Esophagus muscularis mucosa (tissue), 4 donors: ENCODE data around the gene ZNF2. TPM values are rescaled to one million over a fixed set of nuclear protein-coding genes. Genes with fewer than 3 reads are reported as not detected.

ENCODE experiments used
- DNase-seq: peaks from one replicate; pipeline ENCODE4 v3.0.0-alpha.2; 2017; ENCODE audit errors: extremely low spot score
- H3K27ac ChIP-seq, 4 donors: fragments of 200-600 bp; sonication (generic); replicated peaks in 1 of 4; 1 replicate in 3 of 4; 2 replicates in 1 of 4; pipeline ENCODE4 v1.5.1; 2016 to 2019; ENCODE audit warnings: mild to moderate bottlenecking in 1 of 4
- H3K27me3 ChIP-seq, 4 donors: fragments of 200-600 bp; sonication (generic); one replicate each; pipeline versions ENCODE4 v1.5.1 to v1.6.0; 2016 to 2019
- H3K36me3 ChIP-seq, 4 donors: fragments of 200-600 bp; sonication (generic); one replicate each; pipeline ENCODE4 v1.5.1; 2016 to 2019
- H3K4me1 ChIP-seq, 4 donors: fragments of 200-600 bp; sonication (generic); one replicate each; pipeline ENCODE4 v1.5.1; 2016 to 2019
- H3K4me3 ChIP-seq, 4 donors: fragments of 200-600 bp; sonication (generic); 1 replicate in 2 of 4; 2 replicates in 2 of 4; pipeline ENCODE4 v1.5.1; 2016 to 2019; ENCODE audit warnings: mild to moderate bottlenecking in 4 of 4, moderate library complexity in 1 of 4
- H3K9me3 ChIP-seq, 4 donors: fragments of 200-600 bp; sonication (generic); 1 replicate in 3 of 4; 2 replicates in 1 of 4; pipeline ENCODE4 v1.5.1; 2016 to 2019
- EP300 ChIP-seq: sonication (generic); formaldehyde crosslinking; IDR thresholded peaks from one replicate; pipeline ENCODE4 v1.6.1; 2017; ENCODE audit warnings: antibody characterized with exemption
- POLR2A ChIP-seq: fragments of 450-650 bp; IDR thresholded peaks from one replicate; pipeline ENCODE4 v1.6.1; 2017; ENCODE audit warnings: antibody characterized with exemption, moderate library complexity, mild to moderate bottlenecking, low read depth
- POLR2AphosphoS5 ChIP-seq, 2 donors: sonication (generic); formaldehyde crosslinking; IDR thresholded peaks; one replicate each; pipeline ENCODE4 v1.6.1; 2017; ENCODE audit warnings: antibody characterized with exemption in 2 of 2
- WGBS: methylation state at CpG from one replicate; pipeline ENCODE4 v1.1.5; 2018; 5-methylcytosine and 5-hydroxymethylcytosine counted together
- intact Hi-C: fragments of 100-400 bp; cut with DNase I; formaldehyde crosslinking; loops from one replicate; pipeline ENCODE4 v1.15.1; 2023
- total RNA-seq, 4 donors: library from RNA; depleted of rRNA; stranded (reverse); fragments of >200 nt; gene quantifications; one replicate each; pipeline versions ENCODE4 v1.1.0 to v1.2.1, GENCODE V29; 2016
- TF ChIP-seq, protein P1 (sequence below), 3 experiments: fragments of 200-600 bp in 2 of 3; fragments of 450-650 bp in 1 of 3; sonication (generic) in 2 of 3; IDR thresholded peaks; one replicate each; pipeline ENCODE4 v1.5.1; 2017 to 2019; ENCODE audit warnings: antibody characterized with exemption in 3 of 3, mild to moderate bottlenecking in 2 of 3, moderate library complexity in 1 of 3

ZNF2 gene
- total RNA-seq, 4 donors from 2014 or later: 3.5 to 6.9 (median 6.5) TPM

DNA sequence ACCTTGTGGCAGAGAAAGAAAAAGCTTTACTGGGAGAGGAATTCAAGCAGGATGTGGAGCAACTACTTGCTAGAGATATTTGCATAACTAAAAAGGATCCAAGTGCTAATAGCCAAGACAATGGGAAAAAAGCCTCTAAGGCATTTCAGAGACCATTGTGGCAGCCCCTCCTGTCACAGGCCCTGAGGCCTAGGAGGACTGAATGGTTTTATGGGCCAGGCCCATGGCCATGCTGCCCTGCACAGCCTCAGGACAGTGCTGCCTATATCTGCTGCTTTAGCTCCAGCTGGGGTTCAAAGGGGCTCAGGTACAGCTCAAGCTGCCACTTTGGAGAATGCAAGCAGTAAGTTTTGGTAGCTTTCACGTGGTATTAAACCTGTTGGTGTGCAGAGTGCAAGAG, 26.9 kb upstream of the ZNF2 start:
- peaks cover 0 to 10% (median 4%) of the 10 kb centered on the region in 4 donors for H3K36me3 ChIP-seq

DNA sequence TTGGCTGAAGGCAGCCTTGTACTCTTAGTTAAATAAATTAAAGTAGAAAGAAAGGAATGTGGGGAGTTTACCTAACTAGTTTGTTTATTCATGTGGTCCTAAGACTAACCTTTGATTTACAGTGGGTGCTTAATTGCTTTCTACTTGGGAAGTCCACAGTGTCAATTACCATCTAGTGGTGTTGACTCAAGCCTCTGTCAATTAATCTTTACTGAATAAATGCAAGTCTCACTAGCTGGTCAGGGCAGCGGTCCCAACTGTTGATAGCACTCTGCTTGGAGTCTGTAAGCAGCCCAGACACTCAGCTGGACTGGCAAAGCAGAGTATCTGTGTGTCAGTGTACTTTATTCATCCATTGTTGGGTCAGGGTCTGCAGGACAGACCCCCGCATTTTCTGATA, 21.8 kb upstream of the ZNF2 start:
- TF ChIP-seq POLR2AphosphoS5 (IDR thresholded peaks at IDR 0.05): no peak
- TF ChIP-seq, protein P1, sequence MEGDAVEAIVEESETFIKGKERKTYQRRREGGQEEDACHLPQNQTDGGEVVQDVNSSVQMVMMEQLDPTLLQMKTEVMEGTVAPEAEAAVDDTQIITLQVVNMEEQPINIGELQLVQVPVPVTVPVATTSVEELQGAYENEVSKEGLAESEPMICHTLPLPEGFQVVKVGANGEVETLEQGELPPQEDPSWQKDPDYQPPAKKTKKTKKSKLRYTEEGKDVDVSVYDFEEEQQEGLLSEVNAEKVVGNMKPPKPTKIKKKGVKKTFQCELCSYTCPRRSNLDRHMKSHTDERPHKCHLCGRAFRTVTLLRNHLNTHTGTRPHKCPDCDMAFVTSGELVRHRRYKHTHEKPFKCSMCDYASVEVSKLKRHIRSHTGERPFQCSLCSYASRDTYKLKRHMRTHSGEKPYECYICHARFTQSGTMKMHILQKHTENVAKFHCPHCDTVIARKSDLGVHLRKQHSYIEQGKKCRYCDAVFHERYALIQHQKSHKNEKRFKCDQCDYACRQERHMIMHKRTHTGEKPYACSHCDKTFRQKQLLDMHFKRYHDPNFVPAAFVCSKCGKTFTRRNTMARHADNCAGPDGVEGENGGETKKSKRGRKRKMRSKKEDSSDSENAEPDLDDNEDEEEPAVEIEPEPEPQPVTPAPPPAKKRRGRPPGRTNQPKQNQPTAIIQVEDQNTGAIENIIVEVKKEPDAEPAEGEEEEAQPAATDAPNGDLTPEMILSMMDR (IDR thresholded peaks at IDR 0.05): no peak
- no peak for TF ChIP-seq EP300
- no peak for TF ChIP-seq POLR2A
- H3K4me1 ChIP-seq: no peaks in the 10 kb centered on the region
- no peaks in the 10 kb centered on the region for H3K27me3 ChIP-seq
- H3K9me3 ChIP-seq: peaks cover 11 to 64% (median 54%) of the 10 kb centered on the region in 4 donors
- intact Hi-C loops: no loop called here
- peaks cover 0 to 52% (median 25%) of the 10 kb centered on the region in 4 donors for H3K36me3 ChIP-seq
- 100% methylated on average over 2 of the region's 2 CpGs for WGBS
- H3K27ac ChIP-seq: no peak overlapping the region
- no peak overlapping the region for H3K4me3 ChIP-seq
- no peak for DNase-seq

More for the DNA sequence above, 26.9 kb upstream of the ZNF2 start:
- intact Hi-C loops: no loop called here
- Histone ChIP-seq H3K27ac (no peak overlapping the region), H3K4me1 (no peaks in the 10 kb centered on the region), H3K4me3 (no peak overlapping the region), H3K9me3 (peaks cover 0 to 16% (median 7%) of the 10 kb centered on the region in 4 donors), H3K27me3 (no peaks in the 10 kb centered on the region)
- WGBS: 88% methylated on average over 1 of the region's 1 CpG
- no peak for TF ChIP-seq POLR2A
- no peak for TF ChIP-seq EP300
- TF ChIP-seq POLR2AphosphoS5 (IDR thresholded peaks at IDR 0.05): no peak
- TF ChIP-seq, protein P1 (IDR thresholded peaks at IDR 0.05): no peak
- no peak for DNase-seq

DNA sequence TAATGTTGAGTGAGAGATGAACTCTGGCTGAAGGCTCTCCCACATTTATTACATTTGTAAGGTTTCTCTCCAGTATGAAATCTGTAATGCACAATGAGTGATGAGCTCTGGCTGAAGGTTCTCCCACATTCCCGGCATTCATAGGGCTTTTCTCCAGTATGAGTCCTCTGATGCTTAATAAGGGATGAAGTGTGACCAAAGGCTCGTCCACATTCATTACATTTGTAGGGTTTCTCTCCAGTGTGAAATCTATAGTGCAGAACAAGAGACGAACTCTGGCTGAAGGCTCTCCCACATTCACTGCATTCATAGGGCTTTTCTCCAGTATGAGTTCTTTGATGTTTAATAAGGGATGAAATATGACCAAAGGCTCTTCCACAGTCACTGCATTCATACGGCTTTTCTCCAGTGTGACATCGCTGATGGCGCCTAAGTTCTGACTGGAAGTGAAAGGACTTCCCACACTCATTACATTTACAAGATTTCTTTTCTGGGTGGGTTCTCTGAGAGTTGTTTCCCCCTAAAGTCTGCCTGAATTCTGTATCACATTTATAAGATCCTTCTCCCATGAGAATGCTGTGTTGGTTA, 16.1 kb upstream of the ZNF2 start:
- Histone ChIP-seq H3K4me1 (no peaks in the 10 kb centered on the region), H3K4me3 (no peak overlapping the region), H3K27me3 (no peaks in the 10 kb centered on the region), H3K36me3 (peaks cover 42 to 91% (median 63%) of the 10 kb centered on the region in 4 donors), H3K9me3 (peaks cover 14 to 83% (median 76%) of the 10 kb centered on the region in 4 donors), H3K27ac (no peak overlapping the region)
- DNase-seq: no peak
- intact Hi-C loops: no loop called here
- 88% methylated on average over 6 of the region's 6 CpGs for WGBS
- TF ChIP-seq, protein P1 (IDR thresholded peaks at IDR 0.05): no peak
- TF ChIP-seq POLR2A: no peak
- no peak for TF ChIP-seq POLR2AphosphoS5 (IDR thresholded peaks at IDR 0.05)
- TF ChIP-seq EP300: no peak

DNA sequence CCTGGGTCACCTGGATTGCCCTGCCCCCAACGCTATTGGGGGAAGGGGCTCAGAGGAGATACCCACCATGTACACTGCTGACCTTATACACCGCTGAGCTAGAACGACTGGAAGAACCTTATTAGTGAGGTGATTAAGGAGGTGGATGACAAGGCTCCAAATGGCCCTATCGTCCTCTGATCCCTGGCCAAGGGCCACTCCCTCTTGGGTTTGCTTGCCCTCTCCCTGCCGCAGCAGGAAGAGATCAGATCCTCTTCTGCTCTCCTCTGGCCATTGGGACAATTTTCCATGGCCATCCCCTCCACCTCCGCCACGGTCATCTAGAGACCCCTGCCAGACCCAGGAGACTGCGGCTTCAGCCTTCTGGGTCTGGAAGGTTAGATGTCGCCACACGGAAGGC, 7.2 kb upstream of the ZNF2 start:
- 59% methylated on average over 8 of the region's 10 CpGs for WGBS
- TF ChIP-seq POLR2AphosphoS5 (IDR thresholded peaks at IDR 0.05) (no peak), EP300 (no peak), POLR2A (no peak)
- TF ChIP-seq, protein P1 (IDR thresholded peaks at IDR 0.05): no peak
- H3K4me3 ChIP-seq: peak overlapping the region; percentile 65 to 93 (median 82)
- peaks cover 0 to under 1% (median 0%) of the 10 kb centered on the region in 4 donors for H3K9me3 ChIP-seq
- DNase-seq: no peak
- intact Hi-C loops: loop anchor here (2.0 kb wide), 1 partner anchor 36 kb away; no protein-coding TSS in a partner anchor
- peaks cover 12 to 25% (median 17%) of the 10 kb centered on the region in 4 donors for H3K4me1 ChIP-seq
- H3K27ac ChIP-seq: peak overlapping the region; percentile 81 to 92 (median 88)
- H3K27me3 ChIP-seq: no peaks in the 10 kb centered on the region
- peaks cover 5 to 33% (median 23%) of the 10 kb centered on the region in 4 donors for H3K36me3 ChIP-seq
